Stimulated activated CD8-positive, alpha-beta memory T cell treated with anti-CD3 and anti-CD28 coated beads, Interleukin-15, amount 100 ng/mL, for 4 hours (primary cell): ENCODE results near the gene FGD5.

Experiments
- DNase-seq, 2 donors: peaks; one replicate each; pipeline ENCODE4 v3.0.0-alpha.2; 2020; ENCODE audit warnings: low read depth in 2 of 2

FGD5 gene

GRCh38 chr3:14875411-14876175 lies 56.8 kb downstream of the FGD5 start:
- no peak for DNase-seq

- no peak for DNase-seq
Measured at GRCh38 chr3:14876921-14877333, 58.2 kb downstream of the FGD5 start.

GRCh38 chr3:14877469-14877868 lies 58.7 kb downstream of the FGD5 start:
- DNase-seq, result no peak

- DNase-seq, result no peak
Measured at GRCh38 chr3:14879211-14879874, 60.6 kb downstream of the FGD5 start.

GRCh38 chr3:14880447-14881106 lies 61.8 kb downstream of the FGD5 start:
- no peak for DNase-seq

- no peak for DNase-seq
Measured at GRCh38 chr3:14883226-14883625, 64.5 kb downstream of the FGD5 start.

- DNase-seq, result no peak
Measured at GRCh38 chr3:14884665-14885064, 65.9 kb downstream of the FGD5 start.

GRCh38 chr3:14885307-14885706 lies 66.5 kb downstream of the FGD5 start:
- DNase-seq, result no peak

GRCh38 chr3:14886101-14886500 lies 67.3 kb downstream of the FGD5 start:
- no peak for DNase-seq

- DNase-seq, result no peak
Measured at GRCh38 chr3:14889205-14889604, 70.4 kb downstream of the FGD5 start.

GRCh38 chr3:14889943-14890342 lies 71.2 kb downstream of the FGD5 start:
- no peak for DNase-seq

GRCh38 chr3:14890476-14890875 lies 71.7 kb downstream of the FGD5 start:
- no peak for DNase-seq

GRCh38 chr3:14891135-14892132 lies 72.7 kb downstream of the FGD5 start:
- no peak for DNase-seq

GRCh38 chr3:14892226-14892625 lies 73.5 kb downstream of the FGD5 start:
- no peak for DNase-seq

GRCh38 chr3:14894085-14894484 lies 75.3 kb downstream of the FGD5 start:
- DNase-seq, result no peak

GRCh38 chr3:14897266-14897665 lies 78.5 kb downstream of the FGD5 start:
- no peak for DNase-seq

GRCh38 chr3:14898929-14899328 lies 80.2 kb downstream of the FGD5 start:
- DNase-seq, result no peak

GRCh38 chr3:14899993-14900618 lies 81.3 kb downstream of the FGD5 start:
- DNase-seq, result no peak

GRCh38 chr3:14900881-14901873 lies 82.4 kb downstream of the FGD5 start:
- no peak for DNase-seq

- DNase-seq, result no peak
Measured at GRCh38 chr3:14902719-14903118, 84.0 kb downstream of the FGD5 start.
